MV-4-11 (cell line): ENCODE data around the gene TNS3.

ENCODE experiments used
- DNase-seq: peaks from one replicate; lab custom pipeline; 2025; lab: John Stamatoyannopoulos, UW

The TNS3 gene

DNA sequence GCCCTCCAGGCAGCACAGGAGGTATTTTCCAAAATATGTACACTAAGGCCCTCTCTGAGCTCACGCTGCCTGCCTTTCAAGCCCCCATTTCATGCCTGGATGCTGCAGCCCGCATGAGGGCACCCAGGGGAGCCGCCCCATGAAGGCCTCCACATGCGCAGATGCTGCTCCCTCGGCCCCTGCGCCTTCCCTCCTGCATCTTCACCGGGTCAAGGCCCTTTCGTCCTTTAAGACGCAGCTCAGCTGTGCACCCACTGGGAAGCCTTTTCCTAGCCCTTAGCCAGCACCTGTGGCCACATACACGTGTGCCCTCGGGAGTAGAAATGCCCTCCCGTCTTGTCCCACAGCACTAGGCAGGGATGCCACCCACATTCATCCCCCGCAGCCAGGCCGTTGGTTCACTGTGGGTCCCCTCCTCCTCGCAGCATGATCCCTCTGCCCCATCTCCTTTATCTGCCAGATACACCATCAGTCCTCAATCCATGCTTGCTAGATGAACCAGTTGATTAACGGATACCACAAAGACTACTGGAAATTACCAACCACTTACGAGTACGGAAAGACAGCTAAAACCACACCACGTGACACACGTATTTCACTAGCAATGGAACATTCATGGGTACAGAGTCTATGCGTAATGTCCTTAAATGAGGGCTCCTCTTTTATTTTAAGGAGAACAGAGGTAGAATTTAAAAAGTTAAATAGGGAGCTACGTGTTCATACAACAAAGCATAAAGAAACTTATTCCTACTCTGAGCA lies 278.0 kb downstream of the TNS3 start:
- no peak for DNase-seq

GRCh38 chr7:47303014-47303694 lies 278.8 kb downstream of the TNS3 start:
- DNase-seq = no peak

GRCh38 chr7:47302560-47302959 lies 279.4 kb downstream of the TNS3 start:
- DNase-seq = no peak

GRCh38 chr7:47301657-47302295 lies 280.1 kb downstream of the TNS3 start:
- no peak for DNase-seq

GRCh38 chr7:47301105-47301477 lies 280.8 kb downstream of the TNS3 start:
- no peak for DNase-seq

DNA sequence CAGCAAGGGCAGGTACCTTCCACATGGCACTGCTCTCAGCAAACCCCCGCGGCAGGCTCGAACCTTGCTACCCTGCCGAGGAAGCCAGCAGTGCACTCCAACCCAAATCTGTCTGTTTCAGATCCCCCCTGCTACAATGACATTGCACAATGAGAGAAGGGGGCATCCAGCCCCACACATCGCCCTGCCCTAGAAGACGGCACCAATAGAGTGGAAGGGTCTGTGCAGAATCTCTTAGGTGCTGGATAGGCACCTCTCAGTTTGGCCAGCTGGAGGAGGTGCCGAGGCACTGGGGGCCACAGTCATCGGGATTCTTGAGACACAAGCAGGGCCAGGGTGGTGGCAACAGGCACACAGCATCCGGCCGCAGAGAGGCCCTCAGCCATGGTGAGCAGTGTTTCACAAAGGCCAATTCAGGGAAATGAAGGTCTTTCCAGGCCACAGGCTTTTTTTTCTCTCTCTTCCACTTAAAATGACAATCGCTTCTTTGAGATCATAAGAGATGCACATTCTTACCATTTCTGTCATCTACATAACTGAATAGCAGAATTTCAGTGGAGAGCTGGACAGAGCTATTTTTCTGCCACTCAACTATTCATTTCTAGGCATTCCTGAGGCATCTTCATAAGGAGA lies 281.3 kb downstream of the TNS3 start:
- DNase-seq = no peak

- DNase-seq = no peak
Measured at GRCh38 chr7:47299496-47299895, 282.4 kb downstream of the TNS3 start.

GRCh38 chr7:47298636-47299035 lies 283.3 kb downstream of the TNS3 start:
- no peak for DNase-seq

DNA sequence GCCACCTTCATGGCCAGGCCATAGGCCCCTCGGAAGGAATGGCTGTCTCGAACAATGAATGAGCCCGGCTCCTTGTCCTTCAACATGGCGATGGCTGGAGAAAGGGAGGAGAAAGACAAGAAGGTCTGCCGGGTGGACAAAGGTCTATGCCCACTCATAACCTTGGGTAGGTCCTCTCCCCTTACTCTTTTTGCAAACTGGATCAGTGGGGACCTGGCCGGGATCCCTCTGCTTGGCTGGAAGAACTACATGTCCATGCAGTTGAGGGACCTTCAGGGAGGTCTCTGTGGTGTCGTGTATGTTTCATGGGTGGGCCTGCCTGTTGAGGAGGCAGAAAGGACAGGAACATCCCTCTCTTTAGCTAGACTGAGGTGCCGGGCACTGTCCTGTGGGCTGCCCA lies 284.8 kb downstream of the TNS3 start:
- DNase-seq = no peak

- no peak for DNase-seq
Measured at GRCh38 chr7:47295606-47296005, 286.3 kb downstream of the TNS3 start.

DNA sequence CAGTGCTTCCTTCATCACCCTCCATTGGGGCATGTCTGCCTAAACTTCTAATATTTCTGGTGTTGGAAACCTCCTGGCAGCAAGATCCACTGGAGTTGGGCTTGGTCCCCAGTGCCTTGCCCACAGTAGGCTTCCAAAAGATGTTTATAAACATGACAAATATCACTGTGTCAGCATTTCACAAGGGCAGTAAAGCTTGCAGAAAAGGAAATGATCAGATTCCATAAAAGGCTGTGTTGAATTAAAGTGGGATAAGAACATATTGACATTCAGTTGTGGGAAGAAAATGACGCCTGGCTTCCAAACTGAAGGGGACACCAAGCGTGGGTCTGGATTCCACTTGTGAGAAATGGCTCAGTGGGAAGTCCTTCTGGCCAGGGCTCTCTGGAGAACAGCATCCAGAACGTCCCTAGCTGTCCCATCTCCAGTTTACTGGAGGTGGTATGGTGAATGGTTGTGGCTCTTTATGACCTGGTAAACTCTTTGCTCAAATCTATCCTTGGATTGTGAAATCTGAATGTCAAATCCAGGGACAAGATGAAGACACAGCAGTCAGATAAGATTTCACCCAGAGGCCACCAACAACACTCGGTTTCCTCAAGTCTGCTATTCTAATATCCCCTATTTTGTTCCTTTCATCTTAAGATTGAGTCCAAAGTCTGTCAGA lies 287.2 kb downstream of the TNS3 start:
- DNase-seq = no peak

DNA sequence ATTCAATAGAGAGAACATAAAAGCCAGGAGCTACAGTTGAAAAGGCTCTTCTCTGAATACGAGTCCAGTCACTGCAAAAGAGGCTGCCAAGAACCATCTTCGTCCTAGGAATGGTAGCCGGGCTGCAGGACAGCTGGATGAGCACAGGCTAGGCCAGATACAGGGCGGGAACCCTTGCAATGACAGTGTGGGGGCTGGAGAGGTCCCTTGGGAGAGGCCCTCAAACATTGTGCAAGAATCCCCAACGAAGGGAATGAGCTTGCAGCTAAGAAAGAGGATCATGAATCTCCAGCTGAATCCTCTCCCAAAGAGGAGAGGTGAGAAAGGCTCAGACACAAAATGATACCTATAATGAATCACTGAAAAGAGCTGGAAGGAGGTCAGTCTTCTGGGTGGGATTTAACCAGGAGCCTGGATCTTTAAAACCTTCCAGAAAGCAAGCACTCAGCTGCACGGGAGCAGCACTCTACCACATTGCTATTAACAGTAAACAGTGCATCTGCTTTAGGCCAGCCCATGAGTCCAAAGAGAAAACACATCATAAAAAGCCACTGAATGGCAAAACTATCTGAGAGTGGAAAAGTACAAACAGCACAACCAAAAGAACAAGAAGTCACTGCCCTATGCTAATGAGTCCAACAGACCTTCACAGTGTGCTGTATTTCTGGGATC lies 287.9 kb downstream of the TNS3 start:
- DNase-seq = peak; percentile 8

DNA sequence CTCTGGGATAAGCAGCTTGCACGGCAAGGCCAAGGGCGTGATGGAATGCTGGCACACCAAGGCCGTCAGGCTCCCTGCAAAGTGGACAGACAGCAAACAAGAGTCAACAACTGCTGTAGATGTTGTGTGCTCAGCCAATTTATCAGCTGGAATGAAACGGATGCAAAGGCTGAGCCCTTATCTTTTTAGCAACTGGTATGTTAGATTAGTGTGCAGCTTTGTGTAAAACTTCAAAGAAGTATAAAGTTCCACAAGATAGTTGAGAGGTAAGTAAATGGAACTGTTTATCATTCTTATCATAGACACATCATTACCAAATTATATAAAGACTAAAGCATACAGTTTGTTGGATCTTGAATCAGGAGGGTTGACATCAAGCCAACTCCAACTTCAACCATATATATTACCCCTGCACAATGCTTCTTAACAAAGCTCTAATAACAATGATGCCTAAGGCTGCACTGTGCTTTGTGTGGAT lies 289.0 kb downstream of the TNS3 start:
- DNase-seq = no peak

GRCh38 chr7:47291461-47292081 lies 290.3 kb downstream of the TNS3 start:
- DNase-seq = peak; percentile 99

DNA sequence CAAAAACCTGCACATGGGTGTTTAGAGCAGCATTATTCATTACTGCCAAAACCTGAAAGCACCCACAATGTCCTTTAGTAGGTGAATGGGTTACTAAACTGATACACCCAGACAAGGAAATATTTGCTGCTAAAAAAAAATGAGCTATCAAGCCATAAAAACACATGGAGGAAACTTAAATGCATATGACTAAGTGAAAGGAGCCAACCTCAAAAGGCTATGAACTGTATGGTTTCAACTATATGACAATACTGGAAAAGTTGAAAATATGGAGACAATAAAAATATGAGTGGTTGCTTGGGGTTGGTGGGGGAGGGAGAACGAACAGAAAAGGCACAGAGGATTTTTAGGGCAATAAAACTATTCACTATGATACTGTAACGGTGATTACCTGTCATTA lies 291.0 kb downstream of the TNS3 start:
- no peak for DNase-seq

- no peak for DNase-seq
Measured at GRCh38 chr7:47290466-47290865, 291.4 kb downstream of the TNS3 start.

- DNase-seq = no peak
Measured at GRCh38 chr7:47288060-47288459, 293.9 kb downstream of the TNS3 start.

DNA sequence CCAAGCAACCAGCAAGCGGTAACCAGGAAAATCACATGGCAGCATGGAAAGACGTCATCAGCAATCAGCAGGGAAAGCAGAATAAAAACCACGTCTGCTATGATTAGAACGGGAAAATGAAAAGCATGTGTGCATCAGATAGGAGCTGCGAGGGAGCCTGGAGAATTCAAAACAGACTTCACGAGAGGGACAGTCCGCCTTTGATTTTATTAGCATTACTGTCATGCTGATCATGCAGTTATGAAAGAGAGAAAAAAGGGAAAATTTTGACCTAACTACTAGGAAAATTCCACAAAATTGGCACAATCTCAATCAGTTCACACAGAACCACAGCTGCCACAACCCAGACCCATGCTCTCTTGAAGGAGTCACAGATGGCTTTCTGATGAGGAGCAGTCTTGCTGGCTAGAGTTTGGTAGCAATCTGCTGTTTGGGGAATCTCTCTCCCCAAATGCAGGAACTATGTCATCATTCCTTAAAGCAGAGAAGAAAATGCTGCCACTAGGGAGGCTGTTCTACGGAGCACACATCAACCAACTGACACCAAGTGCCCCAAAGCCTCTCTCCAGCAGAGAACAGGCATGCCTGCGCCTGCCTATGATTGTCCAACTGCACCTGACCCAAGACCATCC lies 295.9 kb downstream of the TNS3 start:
- DNase-seq = no peak

DNA sequence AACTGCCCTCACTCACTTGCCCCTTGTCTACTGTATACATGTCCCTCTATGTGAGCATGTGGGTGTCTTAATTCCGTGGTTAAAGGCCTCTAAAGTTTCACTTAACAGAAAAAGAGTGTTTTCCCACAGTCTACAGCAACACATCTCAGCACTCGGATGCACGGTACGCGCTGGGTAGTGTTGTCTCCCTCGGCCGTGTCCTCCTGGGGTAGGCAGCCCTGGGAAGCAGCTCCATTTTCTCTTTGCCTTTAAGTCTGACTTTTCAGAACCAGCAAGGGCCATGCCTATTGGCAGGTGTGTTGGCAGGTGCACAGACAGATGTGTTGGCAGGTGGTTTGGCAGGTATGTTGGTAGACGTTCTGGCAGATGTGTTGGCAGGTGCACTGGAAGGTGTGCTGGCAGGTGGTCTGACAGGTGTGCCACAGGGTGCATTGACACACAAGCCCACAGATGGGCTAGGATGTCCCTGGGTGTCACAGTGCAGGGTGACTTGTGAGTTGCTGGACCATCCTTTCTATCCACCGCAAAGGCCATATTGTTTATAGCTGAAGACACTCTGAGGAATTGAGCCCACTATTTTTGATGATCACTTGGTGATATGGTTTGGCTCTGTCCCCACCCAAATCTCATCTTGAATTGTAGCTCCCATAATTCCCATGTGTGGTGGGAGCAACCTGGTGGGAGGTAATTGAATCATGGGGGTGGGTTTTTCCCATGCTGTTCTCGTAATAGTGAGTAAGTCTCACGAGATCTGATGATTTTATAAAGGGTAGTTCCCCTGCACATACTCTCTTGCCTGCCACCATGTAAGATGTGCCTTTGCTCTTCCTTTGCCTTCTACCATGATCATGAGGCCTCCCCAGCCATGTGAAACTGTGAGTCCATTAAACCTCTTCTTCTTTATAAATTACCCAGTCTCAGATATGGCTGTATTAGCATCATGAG lies 296.9 kb downstream of the TNS3 start:
- no peak for DNase-seq
